AG04449 (cell line): ENCODE data around the gene SUCNR1.
"Not testable (repeated sequence)": the region's sequence is repeated elsewhere in the genome, so short reads cannot be mapped to it uniquely, and the experiment has no call there.

ENCODE experiments used
- CTCF ChIA-PET: fragments of 350-600 bp; formaldehyde crosslinking; extraction: SDS; loops from one replicate; lab custom pipeline; 2021; ENCODE audit warnings: antibody characterized with exemption; lab: Yijun Ruan, JAX
- POLR2A ChIA-PET: fragments of 400-600, 350-600 bp; formaldehyde crosslinking; extraction: SDS; loops from one replicate; lab custom pipeline; 2020; ENCODE audit warnings: antibody characterized with exemption, inconsistent platforms; lab: Yijun Ruan, JAX
- DNase-seq: peaks from one replicate; pipeline ENCODE4 v3.0.0-alpha.2; 2010; ENCODE audit warnings: low read depth, low spot score
- H3K4me3 ChIP-seq: 2 replicates; pipeline ENCODE4 v1.5.1; 2011; ENCODE audit warnings: low read depth, mild to moderate bottlenecking, control low read depth, low read length
- CTCF ChIP-seq: IDR thresholded peaks from one replicate; pipeline ENCODE4 v1.5.1; 2011; ENCODE audit warnings: mild to moderate bottlenecking, moderate library complexity, low read length, control low read depth, inconsistent platforms; ENCODE audit not compliant: insufficient read depth; ENCODE audit errors: missing control alignments

The SUCNR1 gene

GRCh38 chr3:151841801-151842200 is 31.6 kb upstream of the SUCNR1 start:
- H3K4me3 ChIP-seq = no peak overlapping the region
- ChIA-PET CTCF (interaction anchor here (0.7 to 6.3 kb wide), 11 partner anchors 47 to 614 kb away, joined by 3 to 50 read pairs (median 4); no protein-coding TSS in a partner anchor), POLR2A (no interaction called here)
- DNase-seq = no peak
- no peak for TF ChIP-seq CTCF

- TF ChIP-seq CTCF = no peak
- DNase-seq = no peak
- POLR2A ChIA-PET = no interaction called here
- no peak overlapping the region for H3K4me3 ChIP-seq
- CTCF ChIA-PET = interaction anchor here (0.9 to 1.0 kb wide), 2 partner anchors 76 to 402 kb away, joined by 3 to 4 read pairs; no protein-coding TSS in a partner anchor
Measured at GRCh38 chr3:151843275-151843674, 30.2 kb upstream of the SUCNR1 start.

GRCh38 chr3:151845306-151845905 is 28.0 kb upstream of the SUCNR1 start:
- ChIA-PET POLR2A (no interaction called here), CTCF (interaction anchor here (0.6 kb wide), 1 partner anchor 69 kb away, joined by 3 read pairs; no protein-coding TSS in a partner anchor)
- TF ChIP-seq CTCF = no peak
- DNase-seq = no peak
- H3K4me3 ChIP-seq = no peak overlapping the region

- POLR2A ChIA-PET, H3K4me3 ChIP-seq, DNase-seq: not testable (repeated sequence)
- CTCF ChIA-PET = interaction anchor here (1.4 kb wide), 1 partner anchor 12 kb away, joined by 5 read pairs; no protein-coding TSS in a partner anchor
Measured at GRCh38 chr3:151850065-151850464, 23.4 kb upstream of the SUCNR1 start.

GRCh38 chr3:151852074-151852811 is 21.2 kb upstream of the SUCNR1 start:
- CTCF ChIA-PET = interaction anchor here (0.7 kb wide), 1 partner anchor 11 kb away, joined by 3 read pairs; no protein-coding TSS in a partner anchor
- no peak for TF ChIP-seq CTCF
- DNase-seq = no peak
- POLR2A ChIA-PET = no interaction called here
- H3K4me3 ChIP-seq = no peak overlapping the region

GRCh38 chr3:151856118-151856517 is 17.3 kb upstream of the SUCNR1 start:
- ChIA-PET CTCF (no interaction called here), POLR2A (no interaction called here)
- H3K4me3 ChIP-seq = no peak overlapping the region
- DNase-seq = no peak
- no peak for TF ChIP-seq CTCF

- ChIA-PET CTCF (no interaction called here), POLR2A (no interaction called here)
- no peak for TF ChIP-seq CTCF
- DNase-seq = no peak
- no peak overlapping the region for H3K4me3 ChIP-seq
Measured at GRCh38 chr3:151856641-151857040, 16.8 kb upstream of the SUCNR1 start.
